Pons (tissue), 1 donor: ENCODE data around the gene METTL21C.

Experiments
- DNase-seq: peaks from one replicate; pipeline ENCODE4 v3.0.0-alpha.2; 2016; ENCODE audit warnings: low spot score

The METTL21C gene

DNA sequence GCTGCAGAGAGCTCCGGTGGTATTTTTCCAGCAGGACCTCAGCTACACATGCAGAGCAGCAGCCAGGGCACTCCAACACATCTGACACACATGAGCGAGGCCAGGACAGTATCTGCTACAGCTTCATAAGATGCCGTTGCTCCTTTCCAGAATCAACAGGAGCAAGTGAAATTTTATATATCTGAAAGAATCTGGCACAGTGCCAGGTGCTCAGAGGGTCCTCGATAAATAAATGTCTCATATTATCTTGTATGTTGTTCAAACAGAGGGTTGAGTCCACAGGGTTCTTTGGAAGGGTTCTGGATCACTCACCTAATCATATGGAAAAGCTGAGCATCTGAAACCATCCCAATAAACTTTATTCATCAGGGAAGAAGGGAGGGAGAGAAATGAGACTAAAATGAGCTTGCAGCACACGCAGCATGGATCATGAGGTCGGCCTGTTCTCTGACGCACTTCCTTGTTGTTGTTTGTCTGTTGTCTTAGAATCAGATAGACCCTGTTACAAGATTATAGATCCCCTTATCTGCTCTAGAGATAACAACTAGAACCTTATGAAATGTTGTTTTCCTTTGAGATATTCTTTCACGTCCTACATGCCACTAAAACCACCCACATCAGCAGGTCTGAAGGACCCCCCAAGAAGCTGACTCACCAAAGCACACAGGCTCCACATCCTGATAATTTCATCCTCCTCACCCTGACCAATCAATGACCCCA is 3.2 kb upstream of the METTL21C start:
- DNase-seq: no peak

DNA sequence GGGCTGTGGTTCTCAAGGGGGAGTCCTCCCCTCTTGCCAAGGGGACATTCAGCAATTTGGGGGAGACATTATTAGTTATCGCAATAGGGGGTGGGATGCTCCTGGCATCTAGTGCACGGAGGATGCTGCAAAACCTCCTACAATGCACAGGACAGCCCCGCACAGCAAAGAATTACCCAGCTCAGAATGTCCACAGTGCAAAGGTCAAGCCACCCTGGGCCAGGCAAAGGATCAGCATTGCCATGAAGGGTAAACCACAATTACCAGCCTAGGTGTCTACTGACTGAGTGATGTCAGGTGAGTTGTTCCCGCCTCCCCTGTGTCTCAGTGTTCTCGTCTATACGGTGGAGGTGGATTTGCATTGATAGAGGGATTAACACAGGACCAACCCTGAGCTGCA is 2.4 kb upstream of the METTL21C start:
- no peak for DNase-seq

DNA sequence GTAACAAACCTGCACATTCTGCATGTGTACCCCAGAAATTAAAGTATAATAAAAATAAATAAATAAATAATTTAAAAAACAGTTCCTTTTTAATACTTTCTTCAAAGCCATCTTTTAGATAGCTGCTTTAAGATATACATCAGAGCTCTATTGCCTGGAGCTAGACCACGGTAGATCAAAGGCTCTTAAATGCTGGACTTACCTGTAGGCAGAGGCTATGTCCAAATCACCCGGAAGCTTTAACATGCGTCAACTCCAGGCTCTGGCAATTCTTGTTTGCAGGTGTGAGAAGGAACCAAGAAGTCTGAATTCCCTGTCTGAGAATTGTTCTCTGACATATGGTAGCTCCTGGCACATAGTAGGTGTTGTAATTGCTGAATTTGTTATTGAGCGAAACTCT is 1.6 kb upstream of the METTL21C start:
- DNase-seq: no peak

DNA sequence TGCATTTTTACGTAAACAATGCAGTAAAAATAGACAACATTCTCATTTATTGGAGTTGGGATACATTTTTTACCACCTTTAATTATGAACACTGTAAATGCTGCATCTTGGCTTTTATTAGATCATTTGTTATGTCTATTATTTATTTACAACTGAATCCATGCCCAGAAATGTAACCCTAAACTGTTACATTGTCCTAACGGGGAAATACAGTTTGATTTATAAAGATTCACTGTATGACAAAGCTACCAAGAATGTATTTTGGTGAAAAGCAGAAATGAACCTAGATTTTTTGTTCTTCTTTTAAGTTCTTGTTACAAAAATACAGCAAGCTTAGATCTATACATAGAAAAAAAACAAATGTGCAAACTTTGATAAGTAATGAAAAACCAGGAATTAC is 1.1 kb downstream of the METTL21C start:
- DNase-seq: no peak

DNA sequence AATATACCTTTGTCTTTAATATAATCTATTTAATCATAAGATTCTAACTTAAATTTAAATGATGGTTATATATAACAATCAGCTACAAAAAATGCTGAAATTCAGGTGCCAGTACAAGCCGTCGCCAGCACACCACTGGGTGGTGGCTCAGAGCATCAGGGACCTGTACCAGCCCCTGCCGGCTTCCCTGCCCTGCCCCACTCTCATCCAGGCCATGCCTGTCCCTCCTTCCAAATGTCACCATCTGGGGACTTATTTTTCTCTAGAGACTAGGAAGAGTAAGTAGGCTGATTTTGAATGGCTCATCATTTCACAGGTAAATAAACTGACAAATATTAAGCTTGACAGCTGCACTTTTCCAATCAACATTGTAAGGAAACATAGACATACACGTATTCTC is 1.6 kb downstream of the METTL21C start:
- DNase-seq: no peak

DNA sequence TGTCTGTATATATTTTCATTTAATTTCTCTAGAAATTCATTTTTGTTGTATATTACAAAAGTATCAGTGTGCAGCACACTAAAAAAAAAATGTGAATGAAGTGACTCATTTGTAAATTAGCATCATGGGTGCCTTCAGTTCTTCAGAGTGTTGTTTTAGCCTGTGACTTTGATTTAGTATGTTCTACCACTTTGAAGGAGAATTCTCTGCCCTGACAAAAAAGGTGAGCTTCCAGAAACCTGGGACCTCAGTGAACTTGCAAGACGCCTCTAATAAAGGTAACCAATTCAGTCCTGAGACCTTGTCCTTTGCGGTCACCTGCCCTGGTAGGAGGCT is 2.4 kb downstream of the METTL21C start:
- no peak for DNase-seq

DNA sequence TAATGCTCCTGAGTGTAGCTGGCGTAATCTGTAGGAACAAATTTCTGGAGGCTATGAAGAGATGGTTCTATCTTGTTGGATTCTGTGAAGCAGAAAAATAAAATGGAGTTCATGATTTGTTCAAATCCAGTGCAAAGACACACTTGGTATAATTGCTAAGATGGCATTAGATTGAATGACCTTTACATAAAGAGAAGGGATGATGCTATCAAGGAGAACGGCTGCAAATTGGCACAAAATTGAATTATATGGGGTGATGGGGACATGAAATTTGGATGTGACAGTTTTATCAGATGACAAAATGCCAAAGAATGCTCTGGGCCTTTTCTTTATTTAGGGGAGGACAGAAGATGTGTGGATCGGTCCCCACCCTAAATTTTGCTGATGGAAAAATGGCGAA is 4.0 kb downstream of the METTL21C start:
- no peak for DNase-seq

DNA sequence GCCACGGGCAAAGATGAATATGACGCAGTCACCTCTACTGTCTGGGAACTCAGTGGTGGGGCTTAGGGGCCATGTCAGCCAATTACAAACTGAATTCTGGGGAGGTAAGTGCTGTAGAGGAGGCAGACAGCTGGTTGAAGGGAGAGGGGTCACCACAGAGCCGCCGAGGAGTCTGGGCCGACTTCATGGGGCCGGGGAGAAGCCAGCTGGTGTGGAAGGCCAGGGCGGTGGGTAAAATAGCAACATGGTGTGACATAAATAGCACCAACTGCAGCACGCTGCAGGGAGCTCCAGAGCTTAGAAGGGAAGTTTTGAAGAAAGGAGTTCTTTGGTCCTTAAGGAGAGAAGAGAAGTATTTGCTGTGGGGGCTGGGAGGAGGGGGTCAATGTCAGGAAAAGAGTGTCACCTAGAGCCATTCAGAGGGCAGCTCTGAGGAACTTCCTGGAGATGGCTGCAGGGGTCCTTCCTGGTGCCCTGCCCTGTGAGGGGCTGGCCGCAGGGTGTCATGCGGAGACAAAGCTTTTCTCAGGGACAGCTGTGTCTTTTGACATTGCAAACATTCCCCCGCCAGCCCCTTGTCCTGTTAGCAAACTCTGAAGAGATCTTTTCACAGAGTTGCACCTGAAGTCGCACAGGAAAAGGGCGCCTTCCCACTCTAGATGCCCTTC is 6.4 kb downstream of the METTL21C start:
- DNase-seq: no peak

DNA sequence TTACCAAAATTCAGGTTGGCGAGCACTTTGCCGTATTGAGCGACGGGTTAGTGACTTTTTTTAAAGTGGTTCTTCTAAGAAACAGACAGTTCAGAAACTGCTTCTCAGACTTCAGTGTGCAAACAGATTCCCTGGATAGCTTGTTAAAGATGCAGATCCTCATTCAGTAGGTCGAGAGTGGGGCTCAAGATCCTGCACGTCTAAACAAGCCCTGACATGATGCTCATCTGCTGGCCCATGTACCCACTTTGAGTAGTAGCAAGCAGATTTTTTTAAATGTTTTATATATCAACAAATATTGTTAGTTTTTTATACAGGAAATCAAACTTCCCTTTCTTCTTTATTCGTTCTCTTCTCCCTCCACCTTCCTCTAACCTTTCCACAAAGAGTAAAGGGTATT is 7.3 kb downstream of the METTL21C start:
- DNase-seq: no peak

DNA sequence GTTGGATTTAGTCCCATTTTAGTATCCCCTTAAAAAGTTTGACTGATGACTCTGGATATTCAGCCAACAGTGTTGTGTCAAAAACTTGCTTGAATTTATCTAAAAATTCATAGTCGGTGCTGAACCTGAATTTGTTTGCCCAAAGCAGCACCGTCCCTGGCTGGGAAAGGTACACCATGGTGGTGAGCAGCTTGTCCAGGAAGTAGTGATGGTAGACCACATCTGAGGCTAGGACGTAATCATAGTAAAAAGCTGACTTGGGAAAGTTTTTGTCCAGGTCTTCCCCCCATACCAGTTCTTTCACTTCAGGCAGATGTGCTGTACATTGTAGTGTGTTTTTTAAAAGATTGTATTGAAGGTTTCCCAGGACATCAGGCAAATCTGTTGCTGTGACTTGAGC is 8.8 kb downstream of the METTL21C start:
- no peak for DNase-seq

DNA sequence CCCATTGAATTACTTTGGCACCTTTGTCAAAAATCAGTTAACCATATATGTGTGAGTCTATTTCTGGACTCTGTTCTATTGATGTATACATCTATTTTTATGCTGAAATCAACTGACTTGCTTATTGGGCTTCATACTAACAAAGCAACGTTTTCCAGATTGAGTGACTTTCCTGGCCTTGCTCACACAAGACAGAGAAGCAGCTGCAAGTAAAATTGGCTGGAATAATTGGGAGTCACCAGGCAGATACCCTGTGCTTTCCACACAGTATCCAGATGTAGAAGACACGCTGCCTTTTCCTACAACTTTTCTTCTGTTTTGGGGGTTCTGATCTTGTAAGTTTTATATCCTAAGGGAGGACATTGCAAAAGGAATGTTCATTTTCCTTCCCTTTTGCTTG is 11.2 kb downstream of the METTL21C start:
- DNase-seq: no peak

DNA sequence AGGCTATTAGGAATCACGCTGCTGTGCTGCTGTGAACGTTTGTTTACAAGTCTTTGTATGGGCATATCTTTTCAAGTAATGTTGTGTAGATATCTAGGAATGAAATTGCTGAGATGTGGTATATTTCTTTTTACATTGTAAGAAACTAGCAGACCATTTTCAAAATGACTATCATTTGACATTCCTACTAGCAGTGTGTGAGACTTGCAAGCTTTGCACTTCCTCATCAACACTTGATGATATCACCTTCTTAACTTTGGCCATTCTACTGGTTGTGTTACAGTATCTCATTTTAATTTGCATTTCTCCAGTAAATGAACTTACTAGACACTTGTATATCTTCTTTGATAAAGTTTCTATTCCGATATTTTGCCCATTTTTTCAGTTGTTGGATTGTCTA is 12.1 kb downstream of the METTL21C start:
- no peak for DNase-seq

DNA sequence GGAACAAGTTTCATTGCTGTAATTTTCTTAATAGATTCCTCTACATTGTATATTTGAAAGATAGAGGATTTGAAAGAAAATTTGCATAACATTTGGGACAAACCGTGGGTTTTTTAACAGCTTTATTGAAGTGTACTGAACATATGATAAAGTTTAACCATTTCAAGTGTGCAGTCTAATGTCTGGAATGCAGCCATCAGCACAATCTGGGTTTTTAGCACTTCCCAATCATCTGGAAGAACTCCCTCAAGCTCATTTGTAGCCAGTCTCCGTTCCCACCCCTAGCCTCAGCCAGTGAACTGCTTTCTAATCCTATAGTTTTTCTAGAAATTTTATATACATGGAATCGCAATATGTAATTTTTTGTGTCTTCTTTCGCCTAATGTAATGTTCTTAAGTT is 12.6 kb downstream of the METTL21C start:
- DNase-seq: no peak

DNA sequence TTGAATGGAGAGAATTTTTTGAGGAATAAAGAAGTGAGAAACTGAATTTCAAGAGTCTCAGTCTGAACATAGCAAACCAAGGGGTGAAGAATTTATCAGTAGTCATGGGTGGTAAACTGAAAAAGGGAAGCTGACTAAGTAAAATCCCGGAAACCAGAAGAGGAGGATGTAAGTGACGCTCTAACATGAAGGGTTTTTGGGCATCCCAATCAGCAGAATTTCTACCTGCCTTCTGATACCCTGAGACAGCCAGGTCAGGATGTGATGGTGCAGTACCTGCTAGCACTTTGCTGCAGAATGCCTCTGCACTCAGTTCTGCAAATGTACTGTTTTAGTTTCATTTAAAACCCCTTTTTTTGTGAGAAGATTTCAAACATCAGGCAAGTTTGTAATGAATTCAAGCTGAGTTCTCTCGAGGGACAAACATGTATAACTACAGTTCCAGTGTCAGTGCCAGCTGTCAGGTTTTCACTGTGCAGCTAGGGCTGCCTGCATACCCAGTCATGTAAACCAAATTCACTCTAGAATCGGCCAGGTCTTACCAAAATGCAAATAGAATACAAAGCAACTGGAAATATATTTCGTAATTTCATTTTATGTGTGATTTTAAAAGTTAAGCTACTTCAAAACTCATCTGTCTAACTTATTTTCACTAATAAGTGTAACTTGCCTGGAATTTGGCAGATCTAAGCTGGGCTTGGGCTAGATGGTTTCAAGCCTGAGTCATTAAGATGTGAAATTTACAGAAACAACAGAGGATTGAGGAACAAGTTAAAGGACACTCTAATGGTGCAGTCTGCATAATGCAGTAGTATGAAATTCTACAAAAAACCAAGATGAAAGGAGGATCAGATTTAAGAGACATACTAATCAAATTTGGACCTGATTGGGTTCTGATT is 13.8 kb downstream of the METTL21C start:
- DNase-seq: no peak

DNA sequence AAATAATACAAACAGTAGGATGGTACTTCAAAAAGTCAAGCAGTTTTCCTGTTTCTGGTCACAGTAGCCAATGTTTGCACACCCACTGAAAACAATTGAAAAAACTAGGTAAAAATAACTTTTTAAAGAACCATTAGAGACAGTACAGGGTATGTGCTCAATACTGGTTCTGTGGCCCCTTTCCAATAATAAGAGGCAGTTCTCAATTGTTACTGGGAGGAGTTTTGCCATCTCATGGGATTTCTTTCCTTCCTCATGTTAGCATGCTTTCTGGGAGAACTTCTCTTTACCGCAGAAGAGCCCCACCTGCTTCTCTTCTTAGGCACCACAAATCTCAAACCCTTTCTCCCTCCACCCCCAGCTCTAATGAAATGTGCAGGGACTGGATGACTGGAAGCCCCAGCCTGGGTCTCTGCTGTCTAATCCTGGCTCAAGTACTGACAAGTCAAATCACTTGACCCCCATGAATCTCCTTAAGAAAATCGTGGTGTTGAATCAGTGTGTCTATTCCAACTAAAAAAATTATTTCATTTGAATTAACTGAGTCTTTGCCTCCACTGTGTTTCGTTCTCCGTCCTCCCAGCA is 14.6 kb downstream of the METTL21C start:
- no peak for DNase-seq

DNA sequence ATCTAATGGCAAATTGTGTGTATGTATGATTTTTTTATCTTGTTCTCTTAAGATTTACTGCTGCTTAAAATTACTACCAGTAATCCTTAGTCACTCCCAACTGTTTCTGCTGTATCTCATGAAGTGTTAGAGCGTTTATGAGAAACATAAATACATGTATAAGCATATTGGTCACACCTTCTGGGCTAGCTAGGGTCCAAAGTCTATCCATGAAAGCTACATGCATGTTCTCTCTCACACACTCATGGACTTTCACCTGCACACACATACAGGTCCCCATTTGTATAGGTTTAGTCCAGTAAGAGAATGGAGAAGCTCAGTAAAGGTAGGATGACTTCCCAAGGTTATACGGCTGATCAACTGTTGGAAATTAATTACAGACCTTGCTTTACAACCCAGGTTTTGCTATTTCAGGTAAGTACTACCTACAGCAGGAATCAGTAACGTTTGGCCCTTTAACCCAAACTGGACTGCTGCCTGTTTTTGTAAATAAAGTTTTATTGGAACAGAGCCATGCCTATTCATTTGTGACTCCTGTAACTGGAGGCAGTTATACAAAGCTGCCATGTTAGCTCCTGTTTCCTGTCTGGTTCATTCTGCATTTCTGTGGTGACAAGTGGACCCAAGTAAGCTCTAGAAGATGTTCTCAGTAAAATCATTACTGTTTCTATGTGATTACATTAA is 15.3 kb downstream of the METTL21C start:
- no peak for DNase-seq

DNA sequence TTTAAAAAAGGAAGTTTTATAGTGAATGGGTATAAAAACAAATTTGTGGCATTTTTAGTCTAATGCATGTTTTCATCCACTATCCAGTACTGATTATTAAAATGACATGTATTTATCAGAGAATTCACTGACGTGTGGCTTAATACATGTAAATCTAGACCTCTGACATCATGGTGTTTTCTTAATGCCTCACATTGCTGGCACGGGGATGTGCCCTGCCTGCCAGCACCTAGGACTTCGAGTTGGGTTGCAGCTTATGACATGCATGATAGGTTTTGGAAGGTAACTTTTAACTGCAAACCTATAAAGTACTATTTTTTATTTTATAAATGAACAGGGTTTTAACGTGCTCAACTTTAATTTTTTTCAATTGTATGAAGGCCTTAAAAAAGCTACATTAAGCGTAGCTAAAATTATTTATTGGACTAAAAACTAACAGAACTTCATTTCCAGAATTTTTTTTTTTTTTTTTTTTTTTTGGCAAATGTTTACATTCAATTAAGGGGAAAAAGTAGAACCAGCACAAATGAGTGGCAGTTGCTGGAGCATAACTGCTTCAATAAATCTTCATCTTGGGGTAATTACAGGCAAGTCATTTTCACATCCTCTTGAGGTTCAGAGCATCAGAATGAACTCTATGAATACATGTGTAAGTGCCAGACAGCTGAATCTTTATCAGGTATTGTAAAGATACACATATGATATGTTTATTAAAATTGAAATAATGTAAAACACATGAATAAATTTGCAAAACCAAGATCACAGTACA is 16.3 kb downstream of the METTL21C start:
- no peak for DNase-seq

DNA sequence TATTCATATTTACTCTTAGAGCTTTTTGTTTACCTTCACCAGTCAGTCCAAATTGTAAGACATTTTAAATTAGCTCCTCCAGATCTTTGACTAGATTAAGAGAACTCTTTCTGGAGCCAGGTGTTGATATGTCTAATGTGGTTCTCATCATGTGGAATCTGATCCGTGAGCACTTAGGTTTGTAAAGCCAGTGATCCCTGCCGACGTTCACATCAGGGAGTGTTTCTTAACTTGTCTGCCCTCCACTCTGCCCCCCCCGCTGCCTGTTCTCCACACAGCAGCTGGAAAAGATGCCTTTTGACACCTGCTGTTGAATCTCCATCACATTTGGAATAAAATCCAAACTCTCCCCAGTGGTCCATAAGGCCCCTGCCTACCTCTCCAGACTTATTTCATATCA is 17.7 kb downstream of the METTL21C start:
- DNase-seq: no peak

DNA sequence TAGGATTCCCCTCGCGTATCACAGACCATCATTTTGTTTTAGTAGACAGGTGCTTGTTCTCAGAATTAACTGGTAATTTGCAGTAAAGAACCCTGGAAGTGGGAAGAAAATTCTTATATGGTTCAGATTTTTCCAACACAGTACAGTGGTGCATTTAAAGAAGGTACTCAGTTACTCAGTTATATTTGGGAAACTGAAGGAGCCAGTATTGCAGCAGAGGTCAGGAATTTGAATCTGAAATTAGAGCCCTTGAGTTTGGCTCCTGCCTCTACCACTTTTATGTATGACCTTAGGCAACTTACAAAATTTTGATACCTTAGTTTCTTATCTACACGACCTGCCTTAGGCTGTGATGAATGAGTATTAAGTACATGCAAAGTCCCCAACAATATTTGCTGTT is 19.7 kb downstream of the METTL21C start:
- DNase-seq: no peak

DNA sequence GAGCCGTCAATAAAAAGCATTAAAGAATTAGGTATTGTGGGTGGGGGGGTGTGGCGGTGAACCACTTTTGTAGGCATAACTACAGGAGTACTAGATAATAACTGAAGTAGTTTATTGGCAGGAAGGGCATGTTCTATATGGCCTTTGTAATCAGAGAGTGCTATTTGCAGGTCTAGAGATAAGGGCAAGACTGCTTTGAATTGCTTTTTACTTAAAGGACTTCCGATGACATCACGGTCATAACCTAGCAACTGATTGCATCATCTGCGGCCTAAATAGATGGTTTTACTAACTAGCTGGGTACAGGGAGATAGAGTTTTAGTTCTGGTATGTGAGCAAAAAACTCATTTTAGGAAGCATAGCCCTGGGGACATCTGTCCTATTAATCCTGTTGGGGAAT is 24.7 kb downstream of the METTL21C start:
- DNase-seq: no peak

DNA sequence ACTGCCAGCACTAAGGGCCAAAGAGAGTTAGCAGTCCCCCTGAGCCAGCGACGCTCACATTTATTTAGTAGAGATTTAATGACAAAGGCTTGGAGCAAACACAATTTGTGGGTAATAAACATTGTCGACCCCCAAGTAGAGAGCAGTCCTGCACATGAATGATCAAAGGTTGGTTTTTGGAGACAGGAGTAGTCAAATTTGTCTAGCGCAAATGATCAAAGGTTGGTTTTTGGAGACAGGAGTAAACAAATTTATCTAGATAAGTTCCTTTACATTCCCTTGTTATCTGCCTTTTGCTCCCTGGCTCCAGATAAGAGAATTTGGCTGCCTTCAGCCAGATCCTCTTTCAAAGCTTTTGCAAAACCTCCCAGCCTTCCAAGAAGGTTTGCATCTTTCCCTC is 26.9 kb downstream of the METTL21C start:
- no peak for DNase-seq
